Placental epithelial cell (primary cell): ENCODE measurements around the gene TMEM245. TPM values are rescaled to one million over a fixed set of nuclear protein-coding genes. Genes with fewer than 3 reads are reported as not detected.

Experiments used
- small RNA-seq: library from RNA; depleted of rRNA; stranded (forward); fragments of <200 nt; gene quantifications from one replicate; pipeline ENCODE3, GENCODE V24; 2012
- total RNA-seq: library from RNA; depleted of rRNA; stranded (reverse); fragments of >200 nt; gene quantifications from 2 replicates; pipeline ENCODE4 v1.2.3, GENCODE V29; 2012

The TMEM245 gene
- total RNA-seq: 74.6 and 81.7 TPM in 2 replicates

DNA sequence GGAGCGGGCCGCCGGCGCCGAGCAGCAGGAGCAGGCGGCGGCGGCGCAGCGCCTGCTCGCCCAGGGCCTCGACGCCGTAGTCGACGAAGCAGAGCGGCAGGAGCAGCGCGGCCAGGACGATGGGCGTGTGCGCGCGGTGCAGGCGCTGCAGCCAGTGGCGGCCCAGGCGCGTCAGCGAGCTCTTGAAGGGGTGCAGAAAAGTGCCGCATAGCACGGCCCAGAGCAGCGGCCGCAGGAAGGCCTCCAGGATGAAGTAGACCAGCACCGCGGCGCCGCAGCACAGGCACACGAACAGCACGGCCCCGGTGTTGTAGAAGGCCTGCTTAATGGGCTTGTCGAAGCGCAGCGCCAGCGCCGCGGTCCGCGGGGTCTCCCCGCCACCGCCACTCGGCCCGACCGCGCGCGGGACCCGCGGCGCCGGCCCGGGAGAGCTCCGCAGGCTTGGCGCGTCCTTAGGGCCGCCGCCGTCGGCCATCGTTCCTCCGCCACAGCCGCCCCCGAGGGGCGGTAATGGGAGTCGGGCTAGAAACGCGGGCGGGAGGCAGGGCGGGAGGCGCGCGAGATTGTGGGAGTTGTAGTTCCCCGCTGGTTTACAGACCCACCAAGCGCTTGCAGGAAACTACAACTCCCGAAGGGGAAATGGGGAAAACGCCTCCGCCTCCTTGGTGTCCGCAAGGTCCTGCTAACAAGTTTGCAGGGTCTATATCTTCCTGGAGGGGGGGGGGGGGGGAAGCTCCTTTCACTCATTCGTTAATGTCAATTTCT is at the start of gene TMEM245:
TMEM245 (minus strand) TSS at position 509 of the 765 bp plus-strand sequence; CDS start at position 475, 34 bp downstream.

DNA sequence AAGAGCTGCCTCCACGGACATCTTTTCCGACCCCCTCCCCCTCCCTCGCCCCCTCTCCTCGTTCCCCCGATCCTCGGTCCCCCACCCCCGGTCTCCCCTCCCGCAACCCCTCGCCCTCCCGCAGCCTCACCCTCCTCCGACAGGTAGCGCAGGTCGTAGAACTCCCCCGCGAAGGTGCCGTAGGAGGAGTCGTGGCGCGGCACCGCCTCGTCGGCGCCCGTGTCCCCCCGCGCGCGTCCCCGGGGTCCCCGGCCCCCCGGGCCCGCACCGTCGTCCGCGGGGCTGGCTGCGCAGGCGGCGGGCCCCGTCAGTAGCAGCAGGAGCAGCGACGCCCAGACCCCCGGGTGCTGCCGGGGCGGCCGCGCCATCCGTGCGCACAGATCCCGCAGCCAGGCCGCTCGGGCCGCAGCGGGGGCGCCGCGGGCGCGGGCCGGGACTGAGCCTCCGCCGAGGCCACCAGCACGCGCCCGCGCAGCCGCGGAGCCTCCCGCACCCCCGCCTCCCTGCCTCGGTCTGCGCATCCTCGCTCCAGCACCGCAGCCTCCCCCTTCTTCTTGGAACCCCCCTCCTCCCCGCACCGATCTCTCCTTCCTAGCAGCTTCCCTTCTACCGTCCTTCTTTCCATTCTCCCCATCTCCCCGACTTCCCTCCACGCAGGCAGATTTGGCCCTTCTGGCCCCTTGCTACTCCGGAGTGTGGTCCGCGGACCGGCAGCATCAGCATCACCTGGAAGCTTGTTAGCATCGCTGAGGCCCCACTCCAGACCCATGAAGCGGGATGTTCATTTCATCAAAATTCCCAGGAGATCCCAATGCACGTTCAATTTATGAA is 47.2 kb upstream of the TMEM245 start, which contains the start of gene FRRS1L:
FRRS1L (minus strand) TSS at position 479 of the 831 bp plus-strand sequence; CDS start at position 368, 111 bp downstream.

DNA sequence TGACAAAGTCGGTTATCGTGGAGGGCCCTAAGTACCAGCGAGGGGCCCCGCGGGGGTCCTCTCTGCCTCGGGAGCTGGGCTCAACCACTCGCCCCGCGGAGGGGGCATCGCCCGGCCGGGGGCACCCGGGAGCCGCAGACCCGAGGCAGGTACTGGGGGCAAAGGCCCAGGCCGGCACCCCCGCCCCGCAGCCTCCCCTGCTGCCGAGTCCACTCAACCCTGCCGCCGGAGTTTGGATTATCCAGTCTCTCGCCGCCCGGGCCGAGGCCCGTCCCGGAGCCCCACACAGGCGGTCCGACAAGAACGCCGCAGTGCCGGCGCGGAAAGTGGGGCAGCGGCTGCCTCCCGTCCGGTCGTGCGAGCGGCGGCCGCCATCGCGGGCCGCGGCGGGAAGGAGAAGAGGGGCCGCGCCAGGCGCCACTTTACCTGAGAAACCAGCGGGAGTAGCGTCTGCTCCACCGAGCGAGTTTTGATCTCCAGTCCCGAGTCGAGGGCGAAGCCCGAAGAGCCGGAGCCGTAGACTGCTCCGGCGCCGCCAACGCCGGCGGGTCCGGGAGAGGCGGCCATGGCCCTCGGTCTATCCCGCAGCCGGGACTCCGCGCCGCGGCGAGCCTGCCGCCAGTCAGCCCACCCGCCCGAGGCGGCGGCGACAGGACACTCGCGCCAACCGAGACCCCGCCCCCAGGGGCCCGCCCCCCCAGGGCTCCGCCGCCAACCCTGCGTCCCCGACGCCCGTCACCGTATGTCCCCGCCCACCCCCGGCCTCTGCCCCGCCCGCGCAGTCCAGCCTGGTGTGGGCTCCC is 106.7 kb downstream of the TMEM245 start, which contains the start of gene CTNNAL1:
CTNNAL1 (minus strand) TSS at position 624 of the 803 bp plus-strand sequence; CDS start at position 567, 57 bp downstream.

Small RNAs within 50 kb of the gene (small RNA-seq; reads per million reads assigned to genes)
- gene MIR32 (5.8 reads per million, percentile 92 among the genes with 10 or more reads in this experiment), gene RF00019 (not detected)

Other genes starting within 250 kb of the TMEM245 start
- gene ELP1, start 185.8 kb downstream of the TMEM245 start, total RNA-seq: 14.5 and 23.7 TPM in 2 replicates
- 9.2 and 14.1 TPM in 2 replicates for gene ABITRAM, start 185.5 kb downstream of the TMEM245 start, total RNA-seq
- gene CTNNAL1, start 106.4 kb downstream of the TMEM245 start, total RNA-seq: 36.9 TPM in 2 replicates
- under 0.01 TPM in 1 of 2 replicates, not detected in the other for gene FRRS1L, start 47.3 kb upstream of the TMEM245 start, total RNA-seq
- 2.0 and 7.1 TPM in 2 replicates for gene EPB41L4B, start 201.1 kb upstream of the TMEM245 start, total RNA-seq